GM12878 (cell line): ENCODE results near the gene DUSP16. TPM values are rescaled to one million over a fixed set of nuclear protein-coding genes. Genes with fewer than 3 reads are reported as not detected.

Source experiments
- ATAC-seq: fragments of 200-7000 bp; cut with Tn5 transposase; 3 replicates; pipeline ENCODE4 v1.9.1; 2020; ENCODE audit warnings: mild to moderate bottlenecking, moderate library complexity
- BruUV-seq: library from RNA; stranded (reverse); fragments of 400-500 nt; replicated peaks from 2 replicates; lab custom pipeline; 2021; lab: Mats Ljungman, UMichigan
- CTCF ChIA-PET: fragments of 300-600 bp; sonication (Branson Sonifier 250); formaldehyde crosslinking; extraction: SDS; loops from one replicate; lab custom pipeline; 2021; ENCODE audit warnings: inconsistent platforms; lab: Yijun Ruan, JAX
- POLR2A ChIA-PET: fragments of 350-600 bp; formaldehyde crosslinking; extraction: SDS; loops from one replicate; lab custom pipeline; 2021; ENCODE audit warnings: inconsistent platforms; lab: Charles Lee
- RAD21 ChIA-PET: fragments of 300-600 bp; sonication (Branson Sonifier 250); formaldehyde crosslinking; loops from one replicate; lab custom pipeline; 2023; ENCODE audit warnings: antibody characterized with exemption; ENCODE audit not compliant: unreplicated experiment; lab: Charles Lee
- SMC1A ChIA-PET: fragments of 300-600 bp; sonication (Branson Sonifier 250); formaldehyde crosslinking; loops from one replicate; lab custom pipeline; 2023; ENCODE audit not compliant: unreplicated experiment, uncharacterized antibody; lab: Charles Lee
- DNase-seq: peaks from one replicate; pipeline ENCODE4 v3.0.0-alpha.2; 2011; ENCODE audit warnings: low read depth, low spot score
- FAIRE-seq: peaks from 3 replicates; lab custom pipeline; 2011; peaks lifted over from hg19 to GRCh38; lab: Jason Lieb, UNC
- H2AFZ ChIP-seq: 2 replicates; pipeline ENCODE4 v1.6.0; 2011; ENCODE audit warnings: low read depth, low read length, control low read depth; ENCODE audit not compliant: control insufficient read depth
- H3K27ac ChIP-seq: 2 replicates; pipeline ENCODE4 v1.5.1; 2011; ENCODE audit warnings: control low read depth; ENCODE audit not compliant: control insufficient read depth, insufficient read depth
- H3K27me3 ChIP-seq, 2 experiments: replicated peaks in 1 of 2; 2 replicates each; pipeline versions ENCODE4 v1.6.0 to v1.6.1; 2011; ENCODE audit warnings: low read length in 1 of 2; ENCODE audit not compliant: control insufficient read depth in 2 of 2, insufficient read depth in 2 of 2
- H3K36me3 ChIP-seq, 2 experiments: 2 replicates each; pipeline ENCODE4 v1.5.1; 2011; ENCODE audit warnings: low read length in 1 of 2; ENCODE audit not compliant: control insufficient read depth in 2 of 2, insufficient read depth in 2 of 2
- H3K4me1 ChIP-seq: 2 replicates; pipeline ENCODE4 v1.6.1; 2011; ENCODE audit warnings: mild to moderate bottlenecking, low read length, moderate library complexity, mixed read lengths; ENCODE audit not compliant: control insufficient read depth, insufficient read depth
- H3K4me2 ChIP-seq: 2 replicates; pipeline ENCODE4 v1.6.0; 2011; ENCODE audit warnings: control low read depth; ENCODE audit not compliant: control insufficient read depth, insufficient read depth
- H3K4me3 ChIP-seq: fragments of 200-600 bp; sonication (generic); 2 replicates; pipeline ENCODE4 v1.5.1; 2016
- H3K79me2 ChIP-seq: 2 replicates; pipeline ENCODE4 v1.6.0; 2011; ENCODE audit warnings: low read length; ENCODE audit not compliant: control insufficient read depth, insufficient read depth
- H3K9ac ChIP-seq: 2 replicates; pipeline ENCODE4 v1.8.0; 2011; ENCODE audit warnings: low read length, control low read depth, mixed read lengths; ENCODE audit not compliant: control insufficient read depth, insufficient read depth
- H3K9me3 ChIP-seq: replicated peaks from 3 replicates; pipeline ENCODE4 v1.5.1; 2011; ENCODE audit warnings: mild to moderate bottlenecking, low read length; ENCODE audit not compliant: control insufficient read depth, insufficient read depth
- H4K20me1 ChIP-seq: 2 replicates; pipeline ENCODE4 v1.6.0; 2011; ENCODE audit not compliant: control insufficient read depth, insufficient read depth
- CREM ChIP-seq: IDR thresholded peaks from 2 replicates; pipeline ENCODE4 v1.6.1; 2014; ENCODE audit warnings: antibody characterized with exemption, low read depth
- GATAD2B ChIP-seq: fragments of 450-650 bp; conservative IDR thresholded peaks from 2 replicates; pipeline ENCODE4 v1.6.1; 2017; ENCODE audit warnings: low read depth, mild to moderate bottlenecking, moderate library complexity
- HCFC1 ChIP-seq: fragments of 150-350 bp; IDR thresholded peaks from 2 replicates; pipeline ENCODE4 v1.6.1; 2014; ENCODE audit warnings: low read length
- IRF3 ChIP-seq: fragments of 450-650 bp; IDR thresholded peaks from 2 replicates; pipeline ENCODE4 v1.6.1; 2014; ENCODE audit warnings: mild to moderate bottlenecking
- NKRF ChIP-seq: fragments of 450-650 bp; conservative IDR thresholded peaks from 2 replicates; pipeline ENCODE4 v1.6.1; 2017; ENCODE audit warnings: mild to moderate bottlenecking, moderate library complexity
- RAD51 ChIP-seq: fragments of 450-650 bp; IDR thresholded peaks from 2 replicates; pipeline ENCODE4 v1.6.1; 2016; ENCODE audit warnings: moderate library complexity, mild to moderate bottlenecking, inconsistent platforms
- SKIL ChIP-seq: fragments of 450-650 bp; IDR thresholded peaks from 2 replicates; pipeline ENCODE4 v1.6.1; 2017; ENCODE audit warnings: mild to moderate bottlenecking, low read depth, inconsistent platforms; ENCODE audit not compliant: poor library complexity, severe bottlenecking
- WGBS: methylation state at CpG from one replicate; pipeline ENCODE4 v1.1.6; 2016; ENCODE audit warnings: low lambda C conversion rate; ENCODE audit not compliant: insufficient replicate concordance, insufficient coverage; ENCODE audit errors: missing lambda C conversion rate; 5-methylcytosine and 5-hydroxymethylcytosine counted together
- in situ Hi-C: fragments of 300-500 bp; cut with MboI; formaldehyde crosslinking; loops from 9 replicates; pipeline ENCODE4 v1.14.3; 2018; ENCODE audit warnings: mixed read lengths
- intact Hi-C: fragments of 100-400 bp; cut with micrococcal nuclease; formaldehyde crosslinking; loops from one replicate; pipeline ENCODE4 v1.14.2; 2022; ENCODE audit not compliant: unreplicated experiment
- polyA plus RNA-seq, 11 experiments: library from polyadenylated mRNA; depleted of rRNA in 4 of 11; unstranded in 6 of 11; stranded (reverse) in 5 of 11; fragments of >200 nt; fragmentation: Nextera tagmentation in 4 of 11; fragmentation: Illumina TruSeq in 1 of 11; extraction: Ambion mirVana in 4 of 11; extraction: Trizol in 1 of 11; gene quantifications; 1 replicate in 1 of 11; 2 replicates in 10 of 11; pipeline versions ENCODE4 v1.2.1 to v1.2.3, GENCODE V29; 2011 to 2016; ENCODE audit warnings: inconsistent platforms in 2 of 11, missing spikeins in 2 of 11, low read depth in 1 of 11
- total RNA-seq, 4 experiments: library from RNA; depleted of rRNA in 3 of 4; stranded (reverse); fragments of >200 nt in 3 of 4; fragmentation: Illumina TruSeq in 1 of 4; extraction: Trizol in 1 of 4; gene quantifications; 2 replicates each; pipeline versions ENCODE4 v1.2.1 to v1.2.3, GENCODE V29; 2013 to 2021

DUSP16 gene
- total and polyA plus RNA-seq, 10 of the 15 experiments (the other 5 are each of a cell fraction or from before 2014, with no cell fraction given) = 3.9 to 75.3 (median 26.8) TPM

- Histone ChIP-seq H3K79me2 (peaks cover 37% of the 10 kb centered on the region), H2AFZ (no peak overlapping the region), H3K4me1 (peaks cover 29% of the 10 kb centered on the region), H4K20me1 (no peaks in the 10 kb centered on the region), H3K9ac (no peak overlapping the region), H3K36me3 (peaks cover 0 to 3% of the 10 kb centered on the region in 2 experiments; a peak in 1 of 4 replicates), H3K4me2 (no peak overlapping the region), H3K27ac (no peak overlapping the region), H3K9me3 (no peaks in the 10 kb centered on the region), H3K27me3 (no peaks in the 10 kb centered on the region), H3K4me3 (no peak overlapping the region)
- ChIA-PET SMC1A (interaction anchor here (0.6 to 4.0 kb wide), 7 partner anchors 12 to 193 kb away, joined by 3 to 16 read pairs (median 4); partner anchors contain the start of gene DUSP16), CTCF (interaction anchor here (1.7 kb wide), 1 partner anchor 9 kb away, joined by 4 read pairs; no protein-coding TSS in a partner anchor), RAD21 (interaction anchor here (1.2 to 1.9 kb wide), 3 partner anchors 24 to 75 kb away, joined by 4 to 8 read pairs (median 5); no protein-coding TSS in a partner anchor), POLR2A (interaction anchor here (0.6 to 2.3 kb wide), 4 partner anchors 11 to 98 kb away, joined by 3 to 9 read pairs (median 4); no protein-coding TSS in a partner anchor)
- intact Hi-C loops (loop anchor here (5.0 kb wide), 2 partner anchors 54 to 194 kb away; partner anchors contain the start of gene DUSP16), in situ Hi-C loops (no loop called here)
- ATAC-seq (no peak), DNase-seq (no peak), FAIRE-seq (no peak)
- 98% methylated on average over 2 of the region's 2 CpGs for WGBS
- TF ChIP-seq RAD51 (peak; percentile 60), SKIL (no peak)
- no TSS peak for BruUV-seq
Measured at GRCh38 chr12:12508612-12509011, 54.1 kb downstream of the DUSP16 start.

DNA sequence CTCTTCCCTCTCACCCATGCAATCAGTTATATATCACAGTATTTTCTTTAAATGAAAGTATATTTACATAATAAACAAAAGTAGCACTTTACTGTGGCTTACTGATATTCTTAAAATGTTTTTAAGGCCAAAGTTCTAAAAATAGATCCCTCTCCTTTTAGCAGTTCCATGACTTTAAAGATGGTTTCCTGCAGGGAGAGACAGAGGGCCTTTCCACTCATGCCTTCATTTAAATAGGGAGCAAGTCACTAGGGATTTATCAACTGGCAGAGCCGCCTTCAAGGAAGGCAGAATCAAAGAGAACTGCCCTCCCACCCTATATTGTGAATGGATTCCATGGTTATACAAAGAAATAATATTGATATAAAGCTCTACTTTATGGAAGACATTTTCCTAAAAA lies 55.5 kb downstream of the DUSP16 start:
- POLR2A ChIA-PET = interaction anchor here (0.6 to 6.0 kb wide), 8 partner anchors 11 to 340 kb away, joined by 3 to 51 read pairs (median 5); no protein-coding TSS in a partner anchor
- H3K4me3 ChIP-seq = no peak overlapping the region
- no peak overlapping the region for H2AFZ ChIP-seq
- TF ChIP-seq GATAD2B = no peak
- no peak for TF ChIP-seq CREM
- TF ChIP-seq NKRF = no peak
- TF ChIP-seq HCFC1 = no peak
- no peak for TF ChIP-seq IRF3

More for the DNA sequence above, 55.5 kb downstream of the DUSP16 start:
- BruUV-seq = no TSS peak
- RAD21 ChIA-PET = interaction anchor here (1.0 to 5.6 kb wide), 9 partner anchors 21 to 197 kb away, joined by 3 to 56 read pairs (median 14); partner anchors contain the start of genes BORCS5 and DUSP16
- ATAC-seq (no peak), FAIRE-seq (no peak), DNase-seq (no peak)
- intact Hi-C loops = loop anchor here (5.0 kb wide), 2 partner anchors 55 to 195 kb away; partner anchors contain the start of gene DUSP16
- Histone ChIP-seq H3K27me3 (no peaks in the 10 kb centered on the region), H3K9ac (no peak overlapping the region), H3K79me2 (peaks cover 47% of the 10 kb centered on the region), H3K4me1 (peaks cover 36% of the 10 kb centered on the region), H3K36me3 (no peaks in the 10 kb centered on the region; a peak in 1 of 4 replicates), H3K9me3 (no peaks in the 10 kb centered on the region; the same call in 2 of the 3 replicates), H3K27ac (no peak overlapping the region), H3K4me2 (no peak overlapping the region), H4K20me1 (no peaks in the 10 kb centered on the region)
- in situ Hi-C loops = no loop called here
- CTCF ChIA-PET = interaction anchor here (1.0 to 5.3 kb wide), 9 partner anchors 10 to 105 kb away, joined by 3 to 72 read pairs (median 6); partner anchors contain the start of genes CREBL2 and DUSP16
- WGBS = 95% methylated on average over 1 of the region's 1 CpG
- SMC1A ChIA-PET = interaction anchor here (1.0 to 5.6 kb wide), 17 partner anchors 11 to 128 kb away, joined by 3 to 98 read pairs (median 11); partner anchors contain the start of gene DUSP16
